Islet precursor cell (in vitro differentiated cells): ENCODE measurements around the gene CTPS1.

ENCODE experiments used
- DNase-seq: peaks from one replicate; pipeline ENCODE4 v3.0.0-alpha.2; 2018

Gene CTPS1

GRCh38 chr1:41028034-41028642 lies 48.6 kb downstream of the CTPS1 start:
- DNase-seq = peak; percentile 30

DNA sequence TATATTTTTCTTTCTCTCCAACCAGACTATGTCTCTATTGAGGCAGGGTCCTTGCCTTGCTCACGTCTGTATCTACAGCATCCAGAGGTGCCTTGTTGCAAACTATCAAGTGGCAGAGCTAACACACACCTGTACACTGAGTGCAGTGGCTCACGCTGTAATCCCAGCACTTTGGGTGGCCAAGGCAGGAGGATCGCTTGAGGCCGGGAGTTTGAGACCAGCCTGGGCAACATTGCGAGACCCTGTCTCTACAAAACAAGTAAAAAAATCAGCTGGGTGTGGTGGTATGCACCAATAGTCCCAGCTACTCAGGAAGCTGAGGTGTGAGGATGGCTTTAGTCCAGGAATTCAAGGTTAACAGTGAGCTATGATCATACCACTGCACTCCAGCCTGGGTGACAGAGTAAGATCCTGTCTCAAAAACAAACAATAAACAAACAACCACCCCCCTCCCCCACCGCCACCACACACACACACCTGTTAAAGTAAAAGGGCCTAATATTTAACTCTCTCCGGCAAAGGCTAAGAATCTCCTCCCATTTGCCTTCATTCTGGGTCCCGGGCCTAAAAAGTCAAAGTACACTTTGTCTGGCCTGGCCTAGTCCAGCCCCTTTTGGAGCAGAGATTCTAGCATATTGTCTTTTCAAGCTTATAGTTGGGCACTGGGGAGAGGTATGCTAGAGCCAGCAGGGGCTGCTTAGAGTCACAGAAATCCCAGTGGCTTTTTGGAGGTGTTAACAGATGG lies 51.5 kb downstream of the CTPS1 start:
- peak; percentile 35 for DNase-seq

DNA sequence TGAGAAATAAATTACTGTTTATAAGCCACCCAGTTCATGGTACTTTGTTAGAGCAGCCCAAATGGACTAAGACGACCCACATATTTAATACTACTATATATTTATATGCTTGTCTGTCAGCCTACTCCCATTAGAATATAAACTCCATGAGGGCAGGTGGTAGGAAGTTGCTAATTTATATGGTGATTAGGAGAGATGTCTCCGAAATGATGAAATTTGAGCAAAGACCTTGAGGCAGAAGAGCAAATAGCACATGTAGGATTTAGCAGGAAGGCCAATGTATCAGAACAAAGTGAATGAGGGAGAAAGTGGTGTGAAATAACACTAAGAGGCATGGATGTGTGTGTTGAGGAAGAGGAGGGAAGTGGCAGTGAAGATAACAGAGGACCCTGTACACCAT lies 52.7 kb downstream of the CTPS1 start:
- no peak for DNase-seq

GRCh38 chr1:41033272-41033671 lies 53.8 kb downstream of the CTPS1 start:
- no peak for DNase-seq

DNA sequence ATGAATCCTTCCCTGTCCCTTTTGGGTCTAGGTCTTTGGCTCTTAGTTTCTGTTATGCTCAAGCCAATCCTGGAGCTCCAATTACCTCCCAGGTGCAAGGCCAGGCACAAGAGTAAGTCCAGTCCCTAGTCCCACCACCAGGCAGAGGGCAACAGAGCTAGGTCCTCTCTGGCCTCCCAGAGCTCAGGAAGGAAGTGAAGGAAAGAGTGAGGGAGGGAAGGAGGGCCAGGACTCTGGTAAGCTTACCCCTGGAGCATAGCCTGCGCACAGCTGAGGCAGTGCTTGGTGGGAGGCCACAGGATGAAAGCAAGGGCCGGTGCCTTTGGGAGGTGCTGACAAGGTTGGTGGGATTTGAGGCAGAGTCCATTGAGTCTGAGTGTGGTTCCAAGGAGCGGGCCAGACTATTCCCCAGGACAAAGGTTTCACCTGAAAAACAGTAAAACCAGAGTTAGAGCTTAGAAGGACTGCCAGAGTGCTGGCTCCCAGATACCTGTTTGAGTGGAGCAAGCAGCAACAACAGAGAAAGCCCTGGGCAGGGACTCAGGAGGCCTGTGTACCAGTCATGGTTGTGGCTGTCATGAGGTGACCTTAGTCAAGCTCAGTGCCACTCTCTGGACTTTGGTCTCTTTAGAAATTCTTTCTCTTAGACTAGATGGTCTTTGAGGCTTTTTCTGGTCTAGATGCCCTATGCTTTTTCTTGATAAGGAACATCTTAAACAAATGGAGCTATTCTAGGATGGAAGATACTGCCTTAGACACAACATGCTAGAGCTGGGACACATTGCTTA lies 57.8 kb downstream of the CTPS1 start:
- DNase-seq = no peak

DNA sequence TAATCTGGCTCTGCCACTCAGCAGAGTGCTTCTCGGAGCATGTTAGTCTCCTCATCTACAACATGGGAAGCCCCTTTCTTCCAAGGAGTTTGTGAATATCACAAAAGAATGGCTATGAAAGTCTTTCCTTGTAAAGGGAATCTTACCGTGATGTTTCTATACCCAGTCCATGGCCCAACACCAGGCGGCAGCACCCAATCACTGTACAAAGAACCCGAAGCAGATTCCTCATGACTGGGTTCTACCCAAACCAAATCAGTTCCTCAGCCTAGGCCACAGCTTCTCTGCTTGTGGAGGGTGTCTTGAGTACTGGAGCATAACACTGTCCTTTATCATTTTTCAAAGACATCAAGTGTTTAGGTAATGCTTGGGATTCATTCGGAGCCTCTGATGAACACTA lies 58.6 kb downstream of the CTPS1 start:
- DNase-seq = no peak

DNA sequence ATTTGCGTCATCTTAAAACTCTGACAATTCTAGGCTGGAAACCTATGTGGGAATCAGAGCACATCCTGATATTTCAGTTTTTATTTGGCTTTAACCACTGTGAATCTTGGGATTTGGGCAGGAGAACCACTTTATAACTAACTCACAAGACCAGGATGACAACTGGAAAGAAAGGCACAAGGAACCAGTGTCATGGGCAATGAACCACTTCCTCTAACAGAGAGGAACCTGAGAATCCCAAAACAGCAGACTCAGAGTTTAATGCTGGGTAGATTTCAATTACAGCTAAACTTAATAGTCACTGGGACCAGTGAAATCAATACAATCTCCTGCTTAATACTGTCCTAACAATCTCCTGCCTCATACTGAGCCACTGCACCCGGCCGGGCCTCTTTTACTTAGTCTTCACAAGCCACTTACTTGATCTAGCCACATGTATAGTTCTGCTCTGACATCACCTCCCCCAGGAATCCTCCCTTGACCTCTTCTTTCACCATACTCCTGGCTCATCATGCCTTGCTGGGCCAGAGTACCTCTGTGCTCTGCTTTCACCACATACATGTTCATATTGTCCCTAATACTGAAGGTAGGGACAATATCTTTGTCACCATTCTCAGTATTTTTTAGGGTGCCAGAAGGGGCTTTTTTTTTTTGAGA lies 62.2 kb downstream of the CTPS1 start:
- DNase-seq = no peak

DNA sequence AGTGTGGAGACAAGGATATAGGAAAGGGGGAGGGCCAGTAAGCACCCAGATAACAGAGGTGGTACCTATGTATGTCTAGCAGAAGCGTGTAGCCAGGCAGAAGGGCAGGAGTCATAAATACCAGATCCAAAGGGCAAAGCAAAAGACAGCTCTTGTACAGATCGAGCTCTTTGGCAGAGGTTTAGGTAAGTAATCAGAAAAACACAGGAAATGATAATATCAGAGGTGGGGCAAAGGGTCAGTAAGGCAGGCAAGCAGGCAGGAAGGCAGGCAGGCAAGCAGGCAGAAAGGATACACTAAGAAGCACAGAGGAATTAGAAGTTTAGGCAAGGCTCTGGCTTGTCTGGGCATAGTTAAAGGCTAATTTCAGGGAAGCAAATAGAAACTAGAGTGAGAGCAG lies 64.7 kb downstream of the CTPS1 start:
- peak; percentile 38 for DNase-seq

DNA sequence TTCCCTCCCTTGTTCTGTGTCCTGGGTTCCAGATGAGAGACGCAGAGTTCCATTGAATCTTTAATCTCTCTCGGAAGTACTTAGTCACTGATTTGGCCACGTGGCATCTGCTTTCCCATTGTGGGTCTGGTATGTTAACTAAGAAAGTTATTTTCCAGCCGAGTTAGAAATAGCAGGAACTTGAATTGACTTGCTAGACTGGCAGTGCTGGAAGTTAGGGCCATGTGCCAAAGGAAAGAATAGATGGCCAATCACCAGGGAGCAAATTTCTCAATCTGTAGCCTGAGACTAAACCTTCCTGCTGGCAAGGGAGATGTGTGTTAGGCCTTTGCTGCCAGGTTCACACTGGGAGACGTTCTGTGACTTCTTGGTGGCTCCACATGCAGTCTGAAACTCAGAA lies 66.2 kb downstream of the CTPS1 start:
- DNase-seq = no peak

DNA sequence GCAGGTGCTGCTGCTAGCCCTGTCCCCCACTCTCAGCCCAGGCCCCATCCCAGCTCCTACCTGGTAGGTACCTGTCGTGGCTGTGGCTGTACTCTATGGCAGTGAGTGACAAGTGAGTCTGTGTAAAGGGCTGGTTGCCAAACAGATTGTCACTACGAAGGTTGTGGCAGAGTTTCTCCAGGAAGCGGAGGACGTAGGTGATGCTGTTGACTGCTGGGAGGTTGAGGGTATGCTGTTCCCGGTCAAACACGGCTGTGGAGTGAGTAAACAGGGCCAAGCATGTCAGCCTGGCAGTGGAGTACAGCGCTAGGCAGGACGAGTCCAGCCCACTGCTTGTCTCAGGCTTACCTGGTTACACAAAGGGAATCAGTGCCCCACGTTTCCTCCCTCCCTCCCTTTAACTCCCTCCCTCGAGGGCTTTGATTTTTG lies 66.9 kb downstream of the CTPS1 start:
- DNase-seq = no peak

DNA sequence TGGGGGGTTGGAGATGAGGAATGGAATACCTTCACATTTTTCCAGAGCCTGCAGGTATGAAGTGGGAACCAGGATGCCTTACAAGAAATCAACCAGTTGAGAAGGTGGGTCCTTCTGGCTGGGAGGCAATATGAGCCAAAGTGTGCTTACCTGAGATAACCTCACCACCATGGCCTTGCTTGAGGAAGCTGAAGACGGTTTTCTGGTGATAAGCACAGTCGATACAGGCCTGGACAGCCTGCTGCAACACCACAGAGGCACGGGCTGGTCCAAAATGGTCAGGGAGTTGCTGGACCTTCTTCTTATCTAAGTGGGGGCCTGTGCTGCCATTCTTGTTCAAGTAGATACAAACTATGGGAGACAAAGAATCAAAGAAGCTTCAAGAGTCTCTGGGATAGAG lies 69.0 kb downstream of the CTPS1 start:
- no peak for DNase-seq

DNA sequence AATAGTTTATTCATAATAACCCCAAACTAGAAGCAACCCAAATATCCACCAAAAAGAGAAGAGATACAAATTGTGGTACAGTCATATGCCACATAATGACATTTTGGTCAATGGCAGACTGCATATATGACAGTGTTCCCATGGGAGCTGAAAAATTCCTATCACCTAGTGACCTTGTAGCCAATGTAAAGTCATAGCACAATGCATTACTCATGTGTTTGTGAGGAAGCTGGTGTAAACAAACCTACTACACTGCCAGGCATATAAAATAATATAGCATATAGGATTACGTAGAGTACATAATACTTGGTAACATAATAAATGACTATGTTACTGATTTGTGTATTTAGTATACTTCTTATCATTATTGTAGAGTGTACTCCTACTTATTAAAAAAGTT lies 71.5 kb downstream of the CTPS1 start:
- DNase-seq = no peak

DNA sequence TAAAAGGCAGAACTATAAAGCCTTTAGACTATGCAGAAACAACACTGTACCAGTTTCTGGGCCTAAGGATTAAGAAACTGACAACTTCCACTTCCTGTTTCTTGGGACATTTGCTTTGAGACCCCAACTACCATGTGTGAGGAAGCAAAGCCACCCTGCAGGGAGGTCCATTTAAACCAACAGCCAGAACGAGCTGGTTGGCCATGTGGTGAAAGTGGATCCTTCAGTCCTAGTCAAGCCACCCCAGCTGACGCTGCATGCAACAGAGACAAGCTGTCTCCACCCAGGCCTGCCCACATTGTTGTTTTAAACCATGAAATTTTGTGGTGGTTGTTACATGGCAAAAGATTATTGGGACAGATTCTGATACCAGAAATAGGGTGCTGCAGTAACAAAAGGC lies 73.8 kb downstream of the CTPS1 start:
- no peak for DNase-seq

GRCh38 chr1:41056907-41057306 lies 77.4 kb downstream of the CTPS1 start:
- no peak for DNase-seq
